Measurements from ENCODE around the gene INO80B. TPM values are rescaled to one million over a fixed set of nuclear protein-coding genes. Genes with fewer than 3 reads are reported as not detected.
A peak's percentile ranks its signal among the peaks of the same experiment; 100 is the strongest.

INO80B gene
- total RNA-seq (ENCODE audit: low replicate concordance): 8.7 and 15.9 TPM in 2 replicates

DNA sequence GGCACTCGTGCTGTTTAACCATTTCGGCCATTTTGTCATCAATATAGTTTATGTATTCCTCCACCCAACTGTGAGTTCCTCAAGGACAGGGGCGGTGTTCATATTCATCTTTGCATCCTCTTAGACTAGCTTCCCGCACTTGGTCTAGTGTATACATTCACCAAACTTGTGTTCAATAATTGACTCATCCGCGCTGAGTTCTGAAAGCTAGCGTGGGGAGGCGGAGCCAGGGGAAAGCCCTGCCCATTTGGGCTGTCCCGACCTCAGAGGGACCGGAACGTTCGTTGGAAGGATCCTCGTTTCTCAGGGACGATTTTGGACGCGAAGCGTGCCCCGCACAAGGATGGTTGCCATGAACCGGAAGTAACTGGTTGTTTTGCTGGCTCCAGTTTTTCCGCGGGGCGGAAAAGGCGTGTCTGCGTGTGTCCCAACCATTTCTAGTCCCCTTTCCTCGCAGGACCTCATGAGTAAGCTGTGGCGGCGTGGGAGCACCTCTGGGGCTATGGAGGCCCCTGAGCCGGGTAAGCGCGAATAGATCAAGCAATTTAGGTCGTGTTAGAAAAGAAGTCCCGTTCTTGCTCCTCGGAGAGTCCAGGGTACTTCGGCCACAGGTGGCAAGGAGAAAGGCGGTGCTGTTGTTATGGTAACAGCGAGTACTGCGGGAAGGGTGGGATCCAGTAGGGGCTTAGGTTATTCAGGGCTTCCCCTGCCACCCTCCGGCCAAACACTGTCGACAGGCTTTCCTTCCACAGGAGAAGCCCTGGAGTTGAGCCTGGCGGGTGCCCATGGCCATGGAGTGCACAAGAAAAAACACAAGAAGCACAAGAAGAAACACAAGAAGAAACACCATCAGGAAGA is at the start of gene INO80B:
Gene INO80B (plus strand): TSS at position 434 of the 858 bp plus-strand sequence. CDS start 30 bp downstream, at position 464.
- Histone ChIP-seq H2AFZ (replicated peaks) (peak within 1 kb of the TSS; percentile 98), H3K27ac (no peak within 1 kb of the TSS), H3K79me2 (ENCODE audit: low read depth) (peaks cover 27% of the 10 kb centered on the region), H4K20me1 (ENCODE audit: low read depth) (no peaks in the 10 kb centered on the region), H3K4me3 (peak within 1 kb of the TSS; percentile 97), H3K27me3 (peaks cover 4% of the 10 kb centered on the region), H3K36me3 (no peaks in the 10 kb centered on the region), H3F3A (ENCODE audit: low read depth) (peaks cover 24% of the 10 kb centered on the region), H3K4me2 (peak within 1 kb of the TSS; percentile 86), H3K4me1 (peaks cover 19% of the 10 kb centered on the region), H3K9me3 (ENCODE audit: low read depth) (no peaks in the 10 kb centered on the region), H3K9ac (no peak within 1 kb of the TSS)
- peak within 1 kb of the TSS; percentile 97 for H3K4me3 Mint-ChIP-seq
- TF ChIP-seq, protein P1, sequence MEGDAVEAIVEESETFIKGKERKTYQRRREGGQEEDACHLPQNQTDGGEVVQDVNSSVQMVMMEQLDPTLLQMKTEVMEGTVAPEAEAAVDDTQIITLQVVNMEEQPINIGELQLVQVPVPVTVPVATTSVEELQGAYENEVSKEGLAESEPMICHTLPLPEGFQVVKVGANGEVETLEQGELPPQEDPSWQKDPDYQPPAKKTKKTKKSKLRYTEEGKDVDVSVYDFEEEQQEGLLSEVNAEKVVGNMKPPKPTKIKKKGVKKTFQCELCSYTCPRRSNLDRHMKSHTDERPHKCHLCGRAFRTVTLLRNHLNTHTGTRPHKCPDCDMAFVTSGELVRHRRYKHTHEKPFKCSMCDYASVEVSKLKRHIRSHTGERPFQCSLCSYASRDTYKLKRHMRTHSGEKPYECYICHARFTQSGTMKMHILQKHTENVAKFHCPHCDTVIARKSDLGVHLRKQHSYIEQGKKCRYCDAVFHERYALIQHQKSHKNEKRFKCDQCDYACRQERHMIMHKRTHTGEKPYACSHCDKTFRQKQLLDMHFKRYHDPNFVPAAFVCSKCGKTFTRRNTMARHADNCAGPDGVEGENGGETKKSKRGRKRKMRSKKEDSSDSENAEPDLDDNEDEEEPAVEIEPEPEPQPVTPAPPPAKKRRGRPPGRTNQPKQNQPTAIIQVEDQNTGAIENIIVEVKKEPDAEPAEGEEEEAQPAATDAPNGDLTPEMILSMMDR (IDR thresholded peaks at IDR 0.05): no peak
- TF ChIP-seq EZH2 (IDR thresholded peaks at IDR 0.05) (no peak), EZH2phosphoT487 (IDR thresholded peaks at IDR 0.05) (no peak)
- H3K36me3 Mint-ChIP-seq: no peaks in the 10 kb centered on the region
- H3K9me3 Mint-ChIP-seq: no peaks in the 10 kb centered on the region
- peaks cover 15% of the 10 kb centered on the region for H3K27me3 Mint-ChIP-seq (ENCODE audit: insufficient read depth, low read depth)
- H3K4me1 Mint-ChIP-seq: peaks cover 41% of the 10 kb centered on the region
- H3K27ac Mint-ChIP-seq: peak within 1 kb of the TSS; percentile 88
- peak; percentile 96 for DNase-seq (ENCODE audit: low spot score)

DNA sequence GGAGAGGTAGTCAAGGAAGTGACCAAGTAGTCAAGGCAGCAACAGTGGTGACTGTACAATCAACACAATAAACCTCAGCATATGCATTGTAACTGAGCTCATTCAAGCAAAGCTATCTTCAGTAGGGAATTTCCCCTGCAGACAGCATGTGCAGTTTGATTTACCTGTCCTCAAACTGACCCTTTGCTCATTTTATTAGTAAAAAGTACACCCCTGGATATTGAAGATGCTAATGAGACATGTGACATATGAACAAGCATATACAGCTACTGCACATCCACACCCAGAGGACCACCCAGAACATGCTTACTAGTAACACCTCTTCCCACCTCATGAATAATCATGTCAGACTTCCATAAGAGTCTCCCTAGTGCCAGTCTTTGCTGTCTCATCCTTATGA is 48.9 kb upstream of the INO80B start:
- H3K36me3 Mint-ChIP-seq: no peaks in the 10 kb centered on the region

DNA sequence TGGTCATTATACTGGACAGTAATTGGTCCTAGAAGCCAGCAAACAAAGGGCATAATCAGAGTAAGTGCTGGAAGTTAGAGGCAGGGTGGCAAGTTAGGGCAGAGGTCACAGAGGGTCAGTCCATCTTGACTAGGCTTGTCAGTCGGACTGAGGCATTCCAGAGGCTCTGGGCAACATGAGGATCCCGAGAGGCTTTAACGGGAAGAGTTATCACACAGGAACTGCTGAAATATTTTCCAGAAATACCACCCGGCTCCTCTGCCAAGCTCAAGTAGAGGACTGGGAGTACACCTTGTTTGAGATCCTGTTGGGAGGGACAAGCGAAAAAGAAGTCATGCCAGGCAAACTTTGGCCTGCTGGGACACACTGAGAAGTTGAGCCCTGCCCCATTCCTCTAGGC is 47.2 kb upstream of the INO80B start:
- H3K27me3 Mint-ChIP-seq (ENCODE audit: insufficient read depth, low read depth): peaks cover 7% of the 10 kb centered on the region
- H3K4me3 Mint-ChIP-seq: no peak overlapping the region
- Histone ChIP-seq H2AFZ (replicated peaks) (no peak overlapping the region), H4K20me1 (ENCODE audit: low read depth) (no peaks in the 10 kb centered on the region), H3K36me3 (no peaks in the 10 kb centered on the region), H3F3A (ENCODE audit: low read depth) (no peaks in the 10 kb centered on the region), H3K4me2 (no peak overlapping the region), H3K27ac (no peak overlapping the region), H3K4me3 (no peak overlapping the region), H3K9me3 (ENCODE audit: low read depth) (no peaks in the 10 kb centered on the region), H3K27me3 (no peaks in the 10 kb centered on the region), H3K9ac (no peak overlapping the region), H3K79me2 (ENCODE audit: low read depth) (no peaks in the 10 kb centered on the region), H3K4me1 (no peaks in the 10 kb centered on the region)
- no peak for DNase-seq (ENCODE audit: low spot score)
- TF ChIP-seq, protein P1 (IDR thresholded peaks at IDR 0.05): no peak
- TF ChIP-seq EZH2 (IDR thresholded peaks at IDR 0.05) (no peak), EZH2phosphoT487 (IDR thresholded peaks at IDR 0.05) (no peak)
- H3K9me3 Mint-ChIP-seq: no peaks in the 10 kb centered on the region
- no peaks in the 10 kb centered on the region for H3K36me3 Mint-ChIP-seq
- H3K4me1 Mint-ChIP-seq: no peaks in the 10 kb centered on the region
- no peak overlapping the region for H3K27ac Mint-ChIP-seq

More for the DNA sequence above, 48.9 kb upstream of the INO80B start:
- Histone ChIP-seq H3K9ac (no peak overlapping the region), H3K36me3 (no peaks in the 10 kb centered on the region), H3K9me3 (ENCODE audit: low read depth) (no peaks in the 10 kb centered on the region), H3F3A (ENCODE audit: low read depth) (no peaks in the 10 kb centered on the region), H3K4me3 (no peak overlapping the region), H4K20me1 (ENCODE audit: low read depth) (no peaks in the 10 kb centered on the region), H3K4me1 (no peaks in the 10 kb centered on the region), H3K27ac (no peak overlapping the region), H3K79me2 (ENCODE audit: low read depth) (no peaks in the 10 kb centered on the region), H3K27me3 (no peaks in the 10 kb centered on the region), H2AFZ (replicated peaks) (no peak overlapping the region), H3K4me2 (no peak overlapping the region)
- Mint-ChIP-seq H3K9me3 (no peaks in the 10 kb centered on the region), H3K27ac (no peak overlapping the region), H3K4me3 (no peak overlapping the region), H3K27me3 (ENCODE audit: insufficient read depth, low read depth) (peaks cover 7% of the 10 kb centered on the region), H3K4me1 (no peaks in the 10 kb centered on the region)
- DNase-seq (ENCODE audit: low spot score): no peak
- TF ChIP-seq EZH2phosphoT487 (IDR thresholded peaks at IDR 0.05): no peak
- TF ChIP-seq, protein P1 (IDR thresholded peaks at IDR 0.05): no peak
- TF ChIP-seq EZH2 (IDR thresholded peaks at IDR 0.05): no peak

Data from neural progenitor cell (in vitro differentiated cells).